Uterus (tissue), 4 donors: Measurements from ENCODE around the gene EDN3. TPM values are rescaled to one million over a fixed set of nuclear protein-coding genes. Genes with fewer than 3 reads are reported as not detected.

Experiments used
- DNase-seq, 2 donors: peaks; one replicate each; pipeline ENCODE4 v3.0.0-alpha.2; 2019 to 2020
- H3K27ac ChIP-seq, 2 donors: fragments of 200-600 bp; sonication (generic); 1 replicate in 1 of 2; 2 replicates in 1 of 2; pipeline ENCODE4 v1.5.1; 2016 to 2018
- H3K27me3 ChIP-seq, 2 donors: fragments of 200-600 bp; sonication (generic); one replicate each; pipeline ENCODE4 v1.5.1; 2018 to 2019; ENCODE audit warnings: control low read depth in 1 of 2
- H3K36me3 ChIP-seq, 2 donors: fragments of 200-600 bp; sonication (generic); one replicate each; pipeline ENCODE4 v1.5.1; 2019; ENCODE audit warnings: control low read depth in 1 of 2
- H3K4me1 ChIP-seq, 2 donors: fragments of 200-600 bp; sonication (generic); one replicate each; pipeline ENCODE4 v1.5.1; 2018 to 2019; ENCODE audit warnings: control low read depth in 1 of 2
- H3K4me3 ChIP-seq, 2 donors: fragments of 200-600 bp; sonication (generic); 1 replicate in 1 of 2; 2 replicates in 1 of 2; pipeline ENCODE4 v1.5.1; 2018 to 2019; ENCODE audit warnings: mild to moderate bottlenecking in 1 of 2
- H3K9me3 ChIP-seq, 2 donors: fragments of 200-600 bp; sonication (generic); one replicate each; pipeline ENCODE4 v1.5.1; 2019; ENCODE audit warnings: control low read depth in 1 of 2
- CTCF ChIP-seq, 4 experiments: fragments of 200-600 bp in 2 of 4; fragments of 450-650 bp in 2 of 4; sonication (generic) in 2 of 4; IDR thresholded peaks; one replicate each; pipeline ENCODE4 v1.5.1; 2016 to 2019; ENCODE audit warnings: antibody characterized with exemption in 4 of 4, mild to moderate bottlenecking in 2 of 4, moderate library complexity in 1 of 4
- POLR2A ChIP-seq, 2 donors: fragments of 450-650 bp; IDR thresholded peaks; one replicate each; pipeline ENCODE4 v1.6.1; 2016; ENCODE audit warnings: antibody characterized with exemption in 2 of 2, mild to moderate bottlenecking in 1 of 2, moderate library complexity in 1 of 2
- intact Hi-C: fragments of 100-400 bp; cut with DNase I; formaldehyde crosslinking; loops from one replicate; pipeline ENCODE4 v1.15.1; 2023; ENCODE audit warnings: low total_unique reads
- total RNA-seq, 4 donors: library from RNA; depleted of rRNA in 3 of 4; stranded (reverse); fragments of >200 nt in 3 of 4; gene quantifications; one replicate each; pipeline versions ENCODE4 v1.1.0 to v1.2.4, GENCODE V29; 2014 to 2023
- donor health status: DM: yes; HTN: yes; CAD: no.

Gene EDN3
- total RNA-seq, 4 donors from 2014 or later = 2.8 to 85.8 TPM; not detected in 2

- Histone ChIP-seq H3K9me3 (no peaks in the 10 kb centered on the region), H3K27ac (no peak overlapping the region), H3K4me1 (no peaks in the 10 kb centered on the region), H3K4me3 (no peak overlapping the region), H3K36me3 (no peaks in the 10 kb centered on the region), H3K27me3 (no peaks in the 10 kb centered on the region)
- no peak for DNase-seq
- no peak for TF ChIP-seq CTCF (IDR thresholded peaks at IDR 0.05)
- TF ChIP-seq POLR2A (IDR thresholded peaks at IDR 0.05) = no peak
- intact Hi-C loops = no loop called here
Measured at GRCh38 chr20:59322585-59323454, 22.4 kb downstream of the EDN3 start.

- intact Hi-C loops = no loop called here
- TF ChIP-seq CTCF (IDR thresholded peaks at IDR 0.05) = no peak
- no peak for TF ChIP-seq POLR2A (IDR thresholded peaks at IDR 0.05)
- no peak overlapping the region for H3K27ac ChIP-seq
Measured at GRCh38 chr20:59323731-59324130, 23.3 kb downstream of the EDN3 start.

GRCh38 chr20:59324521-59325141 lies 24.2 kb downstream of the EDN3 start:
- no peaks in the 10 kb centered on the region for H3K36me3 ChIP-seq
- no peaks in the 10 kb centered on the region for H3K9me3 ChIP-seq
- H3K27me3 ChIP-seq = no peaks in the 10 kb centered on the region
- H3K4me1 ChIP-seq = no peaks in the 10 kb centered on the region
- no peak for DNase-seq
- no peak overlapping the region for H3K27ac ChIP-seq
- no peak for TF ChIP-seq CTCF (IDR thresholded peaks at IDR 0.05)
- TF ChIP-seq POLR2A (IDR thresholded peaks at IDR 0.05) = no peak
- H3K4me3 ChIP-seq = no peak overlapping the region
- intact Hi-C loops = no loop called here

More at GRCh38 chr20:59323731-59324130, 23.3 kb downstream of the EDN3 start:
- no peak overlapping the region for H3K4me3 ChIP-seq
- no peaks in the 10 kb centered on the region for H3K4me1 ChIP-seq
- H3K27me3 ChIP-seq = no peaks in the 10 kb centered on the region
- no peaks in the 10 kb centered on the region for H3K36me3 ChIP-seq
- no peaks in the 10 kb centered on the region for H3K9me3 ChIP-seq
- DNase-seq = no peak

DNA sequence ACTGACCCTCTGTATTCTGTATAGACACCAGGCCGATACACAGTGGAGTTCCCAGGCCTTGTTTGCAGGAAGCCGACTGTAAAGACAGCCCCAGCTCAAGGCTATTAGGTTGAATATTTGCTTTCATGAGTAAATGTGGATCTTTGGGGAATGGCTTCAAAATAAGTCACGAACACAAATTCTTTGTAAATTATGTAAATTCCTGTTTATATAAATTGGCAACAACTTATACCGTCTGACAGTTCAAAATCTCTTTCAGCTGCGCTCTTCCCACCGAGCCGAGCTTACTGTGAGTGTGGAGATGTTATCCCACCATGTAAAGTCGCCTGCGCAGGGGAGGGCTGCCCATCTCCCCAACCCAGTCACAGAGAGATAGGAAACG lies 24.7 kb downstream of the EDN3 start:
- intact Hi-C loops = no loop called here
- H3K27me3 ChIP-seq = no peaks in the 10 kb centered on the region
- TF ChIP-seq CTCF (IDR thresholded peaks at IDR 0.05) = no peak
- no peak for TF ChIP-seq POLR2A (IDR thresholded peaks at IDR 0.05)
- no peaks in the 10 kb centered on the region for H3K36me3 ChIP-seq
- no peaks in the 10 kb centered on the region for H3K9me3 ChIP-seq
- H3K27ac ChIP-seq = no peak overlapping the region
- DNase-seq = no peak
- no peaks in the 10 kb centered on the region for H3K4me1 ChIP-seq
- H3K4me3 ChIP-seq = no peak overlapping the region

GRCh38 chr20:59326188-59326587 lies 25.8 kb downstream of the EDN3 start:
- TF ChIP-seq CTCF (IDR thresholded peaks at IDR 0.05) (no peak), POLR2A (IDR thresholded peaks at IDR 0.05) (no peak)
- Histone ChIP-seq H3K4me1 (no peaks in the 10 kb centered on the region), H3K4me3 (no peak overlapping the region), H3K27ac (no peak overlapping the region), H3K36me3 (no peaks in the 10 kb centered on the region), H3K9me3 (no peaks in the 10 kb centered on the region), H3K27me3 (no peaks in the 10 kb centered on the region)
- intact Hi-C loops = no loop called here
- DNase-seq = no peak
